SK-N-SH treated with all-trans-retinoic acid at 6 μM for 48 hours (cell line): ENCODE measurements around the gene MAST3.

Experiments used
- ATAC-seq: fragments of 200-7000 bp; cut with Tn5 transposase; 3 replicates; pipeline ENCODE4 v1.9.1; 2020; ENCODE audit warnings: mild to moderate bottlenecking, moderate library complexity
- ARNTL ChIP-seq: fragments of 450-650 bp; formaldehyde crosslinking; IDR thresholded peaks from 2 replicates; pipeline ENCODE4 v1.5.0; 2020; ENCODE audit warnings: low read depth, mild to moderate bottlenecking, moderate library complexity, borderline replicate concordance
- BACH2 ChIP-seq: fragments of 250-450 bp; sonication (Bioruptor Pico); IDR thresholded peaks from 2 replicates; pipeline ENCODE4 v1.9.0; 2021; ENCODE audit warnings: mild to moderate bottlenecking, borderline replicate concordance
- CSDC2 ChIP-seq: fragments of 250-450 bp; sonication (Bioruptor Pico); IDR thresholded peaks from 2 replicates; pipeline ENCODE4 v1.5.0; 2020; ENCODE audit warnings: mild to moderate bottlenecking, moderate library complexity
- ESRRG ChIP-seq: fragments of 250-450 bp; sonication (Bioruptor Pico); IDR thresholded peaks from 2 replicates; pipeline ENCODE4 v1.6.1; 2021; ENCODE audit warnings: mild to moderate bottlenecking
- GLIS3 ChIP-seq: fragments of 250-450 bp; sonication (Bioruptor Pico); IDR thresholded peaks from 2 replicates; pipeline ENCODE4 v1.5.0; 2020; ENCODE audit warnings: mild to moderate bottlenecking, moderate library complexity
- ISL1 ChIP-seq: fragments of 250-450 bp; sonication (Bioruptor Pico); IDR thresholded peaks from 2 replicates; pipeline ENCODE4 v2.1.2; 2022; ENCODE audit warnings: mild to moderate bottlenecking, moderate library complexity
- OSR1 ChIP-seq: fragments of 250-450 bp; sonication (Bioruptor Pico); IDR thresholded peaks from 2 replicates; pipeline ENCODE4 v1.8.0; 2022; ENCODE audit warnings: moderate library complexity, mild to moderate bottlenecking, inconsistent platforms
- RARB ChIP-seq: fragments of 250-450 bp; sonication (Bioruptor Pico); IDR thresholded peaks from 2 replicates; pipeline ENCODE4 v1.8.0; 2021; ENCODE audit warnings: mild to moderate bottlenecking, moderate library complexity
- SNAI2 ChIP-seq: fragments of 250-450 bp; sonication (Bioruptor Pico); IDR thresholded peaks from 2 replicates; pipeline ENCODE4 v1.5.0; 2020; ENCODE audit warnings: mild to moderate bottlenecking, moderate library complexity
- TCF4 ChIP-seq: fragments of 250-450 bp; sonication (Bioruptor Pico); IDR thresholded peaks from 2 replicates; pipeline ENCODE4 v1.8.0; 2021; ENCODE audit warnings: mild to moderate bottlenecking, moderate library complexity, borderline replicate concordance
- TOX ChIP-seq: fragments of 250-450 bp; sonication (Bioruptor Pico); IDR thresholded peaks from 2 replicates; pipeline ENCODE4 v1.8.0; 2021; ENCODE audit warnings: mild to moderate bottlenecking, moderate library complexity, borderline replicate concordance
- ZC3H10 ChIP-seq: fragments of 250-450 bp; sonication (Bioruptor Pico); IDR thresholded peaks from 2 replicates; pipeline ENCODE4 v1.5.1; 2021; ENCODE audit warnings: mild to moderate bottlenecking, moderate library complexity
- ZFP3 ChIP-seq: fragments of 250-450 bp; sonication (Bioruptor Pico); IDR thresholded peaks from 2 replicates; pipeline ENCODE4 v1.5.0; 2020; ENCODE audit warnings: mild to moderate bottlenecking, moderate library complexity
- ZFP30 ChIP-seq: fragments of 450-650 bp; formaldehyde crosslinking; IDR thresholded peaks from 2 replicates; pipeline ENCODE4 v1.5.0; 2022; ENCODE audit warnings: mild to moderate bottlenecking, moderate library complexity
- ZNF565 ChIP-seq: fragments of 450-650 bp; formaldehyde crosslinking; conservative IDR thresholded peaks from 2 replicates; pipeline ENCODE4 v1.5.0; 2020; ENCODE audit warnings: low read depth, mild to moderate bottlenecking, moderate library complexity
- ZNF70 ChIP-seq: fragments of 450-650 bp; formaldehyde crosslinking; IDR thresholded peaks from 2 replicates; pipeline ENCODE4 v1.5.0; 2020; ENCODE audit warnings: mild to moderate bottlenecking, moderate library complexity
- ZNF8 ChIP-seq: fragments of 450-650 bp; formaldehyde crosslinking; IDR thresholded peaks from 2 replicates; pipeline ENCODE4 v1.5.0; 2020; ENCODE audit warnings: mild to moderate bottlenecking, moderate library complexity
- TF ChIP-seq, protein P1 (sequence below): fragments of 250-450 bp; sonication (Bioruptor Pico); IDR thresholded peaks from 2 replicates; pipeline ENCODE4 v1.5.1; 2020; ENCODE audit warnings: low read depth, mild to moderate bottlenecking, moderate library complexity
- TF ChIP-seq, protein P2 (sequence below): fragments of 250-450 bp; sonication (Bioruptor Pico); IDR thresholded peaks from 2 replicates; pipeline ENCODE4 v1.8.0; 2021; ENCODE audit warnings: low read depth, mild to moderate bottlenecking, moderate library complexity, borderline replicate concordance
- TF ChIP-seq, protein P3 (sequence below): fragments of 250-450 bp; sonication (Bioruptor Pico); IDR thresholded peaks from 2 replicates; pipeline ENCODE4 v1.5.1; 2021; ENCODE audit warnings: mild to moderate bottlenecking, moderate library complexity
- TF ChIP-seq, protein P4 (sequence below): fragments of 250-450 bp; sonication (Bioruptor Pico); IDR thresholded peaks from 2 replicates; pipeline ENCODE4 v1.5.0; 2020; ENCODE audit warnings: mild to moderate bottlenecking, moderate library complexity

The MAST3 gene

DNA sequence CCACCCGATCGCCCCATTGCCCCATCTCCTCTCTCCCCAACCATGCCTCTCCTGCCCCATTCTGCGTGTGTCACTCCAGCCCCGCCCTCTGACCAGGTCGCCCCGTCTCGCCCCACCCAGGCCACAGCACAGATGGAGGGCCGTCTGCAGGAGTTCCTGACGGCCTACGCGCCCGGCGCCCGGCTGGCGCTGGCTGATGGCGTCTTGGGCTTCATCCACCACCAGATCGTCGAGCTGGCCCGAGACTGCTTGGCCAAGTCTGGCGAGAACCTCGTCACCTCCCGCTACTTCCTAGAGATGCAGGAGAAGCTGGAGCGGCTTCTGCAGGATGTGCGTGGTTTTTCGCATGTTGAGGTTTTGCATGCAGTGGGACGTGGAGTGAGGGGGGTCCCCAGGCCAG, 26.2 kb downstream of the MAST3 start (continued):
- TF ChIP-seq, protein P1, sequence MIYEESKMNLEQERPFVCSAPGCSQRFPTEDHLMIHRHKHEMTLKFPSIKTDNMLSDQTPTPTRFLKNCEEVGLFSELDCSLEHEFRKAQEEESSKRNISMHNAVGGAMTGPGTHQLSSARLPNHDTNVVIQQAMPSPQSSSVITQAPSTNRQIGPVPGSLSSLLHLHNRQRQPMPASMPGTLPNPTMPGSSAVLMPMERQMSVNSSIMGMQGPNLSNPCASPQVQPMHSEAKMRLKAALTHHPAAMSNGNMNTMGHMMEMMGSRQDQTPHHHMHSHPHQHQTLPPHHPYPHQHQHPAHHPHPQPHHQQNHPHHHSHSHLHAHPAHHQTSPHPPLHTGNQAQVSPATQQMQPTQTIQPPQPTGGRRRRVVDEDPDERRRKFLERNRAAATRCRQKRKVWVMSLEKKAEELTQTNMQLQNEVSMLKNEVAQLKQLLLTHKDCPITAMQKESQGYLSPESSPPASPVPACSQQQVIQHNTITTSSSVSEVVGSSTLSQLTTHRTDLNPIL (CRISPR knock-in tag): no peak
- TF ChIP-seq RARB (CRISPR knock-in tag) (no peak), OSR1 (no peak), BACH2 (CRISPR knock-in tag) (no peak), TOX (CRISPR knock-in tag) (no peak), ZFP30 (no peak), ZNF70 (no peak), ZC3H10 (CRISPR knock-in tag) (no peak)
- TF ChIP-seq, protein P2, sequence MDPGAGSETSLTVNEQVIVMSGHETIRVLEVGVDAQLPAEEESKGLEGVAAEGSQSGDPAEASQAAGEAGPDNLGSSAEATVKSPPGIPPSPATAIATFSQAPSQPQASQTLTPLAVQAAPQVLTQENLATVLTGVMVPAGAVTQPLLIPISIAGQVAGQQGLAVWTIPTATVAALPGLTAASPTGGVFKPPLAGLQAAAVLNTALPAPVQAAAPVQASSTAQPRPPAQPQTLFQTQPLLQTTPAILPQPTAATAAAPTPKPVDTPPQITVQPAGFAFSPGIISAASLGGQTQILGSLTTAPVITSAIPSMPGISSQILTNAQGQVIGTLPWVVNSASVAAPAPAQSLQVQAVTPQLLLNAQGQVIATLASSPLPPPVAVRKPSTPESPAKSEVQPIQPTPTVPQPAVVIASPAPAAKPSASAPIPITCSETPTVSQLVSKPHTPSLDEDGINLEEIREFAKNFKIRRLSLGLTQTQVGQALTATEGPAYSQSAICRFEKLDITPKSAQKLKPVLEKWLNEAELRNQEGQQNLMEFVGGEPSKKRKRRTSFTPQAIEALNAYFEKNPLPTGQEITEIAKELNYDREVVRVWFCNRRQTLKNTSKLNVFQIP (CRISPR knock-in tag): no peak
- TF ChIP-seq, all 23 proteins: peak for 0

DNA sequence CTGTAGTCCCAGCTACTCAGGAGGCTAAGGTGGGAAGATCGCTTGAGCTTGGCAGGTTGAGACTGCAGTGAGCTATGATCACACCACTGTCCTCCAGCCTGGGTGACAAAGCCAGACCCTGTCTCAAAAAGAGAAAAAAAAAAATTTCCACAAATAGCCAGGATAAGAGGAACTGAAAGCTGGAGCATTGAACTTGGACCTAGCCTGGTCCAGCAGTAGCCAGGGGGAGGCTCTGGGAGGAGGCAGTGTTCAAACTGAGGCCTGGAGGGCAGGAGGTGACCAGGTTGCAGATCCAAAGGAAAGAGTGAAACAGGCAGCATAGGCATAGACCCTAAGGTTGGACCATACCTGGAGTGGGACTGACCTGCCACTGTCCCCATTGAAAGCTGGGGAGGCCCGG, 28.5 kb downstream of the MAST3 start:
- ATAC-seq: no peak
- TF ChIP-seq ISL1 (CRISPR knock-in tag) (no peak), ZFP3 (CRISPR knock-in tag) (no peak), BACH2 (CRISPR knock-in tag) (no peak), SNAI2 (CRISPR knock-in tag) (no peak), TCF4 (CRISPR knock-in tag) (no peak), GLIS3 (no peak), ZFP30 (no peak), ZNF565 (no peak), ESRRG (CRISPR knock-in tag) (no peak), RARB (CRISPR knock-in tag) (no peak), ARNTL (CRISPR knock-in tag) (no peak), TOX (CRISPR knock-in tag) (no peak), ZC3H10 (CRISPR knock-in tag) (no peak), ZNF8 (CRISPR knock-in tag) (no peak), CSDC2 (CRISPR knock-in tag) (no peak)
- TF ChIP-seq, protein P1 (CRISPR knock-in tag): no peak
- TF ChIP-seq, protein P3, sequence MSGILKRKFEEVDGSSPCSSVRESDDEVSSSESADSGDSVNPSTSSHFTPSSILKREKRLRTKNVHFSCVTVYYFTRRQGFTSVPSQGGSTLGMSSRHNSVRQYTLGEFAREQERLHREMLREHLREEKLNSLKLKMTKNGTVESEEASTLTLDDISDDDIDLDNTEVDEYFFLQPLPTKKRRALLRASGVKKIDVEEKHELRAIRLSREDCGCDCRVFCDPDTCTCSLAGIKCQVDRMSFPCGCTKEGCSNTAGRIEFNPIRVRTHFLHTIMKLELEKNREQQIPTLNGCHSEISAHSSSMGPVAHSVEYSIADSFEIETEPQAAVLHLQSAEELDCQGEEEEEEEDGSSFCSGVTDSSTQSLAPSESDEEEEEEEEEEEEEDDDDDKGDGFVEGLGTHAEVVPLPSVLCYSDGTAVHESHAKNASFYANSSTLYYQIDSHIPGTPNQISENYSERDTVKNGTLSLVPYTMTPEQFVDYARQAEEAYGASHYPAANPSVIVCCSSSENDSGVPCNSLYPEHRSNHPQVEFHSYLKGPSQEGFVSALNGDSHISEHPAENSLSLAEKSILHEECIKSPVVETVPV: no peak
- TF ChIP-seq, protein P4, sequence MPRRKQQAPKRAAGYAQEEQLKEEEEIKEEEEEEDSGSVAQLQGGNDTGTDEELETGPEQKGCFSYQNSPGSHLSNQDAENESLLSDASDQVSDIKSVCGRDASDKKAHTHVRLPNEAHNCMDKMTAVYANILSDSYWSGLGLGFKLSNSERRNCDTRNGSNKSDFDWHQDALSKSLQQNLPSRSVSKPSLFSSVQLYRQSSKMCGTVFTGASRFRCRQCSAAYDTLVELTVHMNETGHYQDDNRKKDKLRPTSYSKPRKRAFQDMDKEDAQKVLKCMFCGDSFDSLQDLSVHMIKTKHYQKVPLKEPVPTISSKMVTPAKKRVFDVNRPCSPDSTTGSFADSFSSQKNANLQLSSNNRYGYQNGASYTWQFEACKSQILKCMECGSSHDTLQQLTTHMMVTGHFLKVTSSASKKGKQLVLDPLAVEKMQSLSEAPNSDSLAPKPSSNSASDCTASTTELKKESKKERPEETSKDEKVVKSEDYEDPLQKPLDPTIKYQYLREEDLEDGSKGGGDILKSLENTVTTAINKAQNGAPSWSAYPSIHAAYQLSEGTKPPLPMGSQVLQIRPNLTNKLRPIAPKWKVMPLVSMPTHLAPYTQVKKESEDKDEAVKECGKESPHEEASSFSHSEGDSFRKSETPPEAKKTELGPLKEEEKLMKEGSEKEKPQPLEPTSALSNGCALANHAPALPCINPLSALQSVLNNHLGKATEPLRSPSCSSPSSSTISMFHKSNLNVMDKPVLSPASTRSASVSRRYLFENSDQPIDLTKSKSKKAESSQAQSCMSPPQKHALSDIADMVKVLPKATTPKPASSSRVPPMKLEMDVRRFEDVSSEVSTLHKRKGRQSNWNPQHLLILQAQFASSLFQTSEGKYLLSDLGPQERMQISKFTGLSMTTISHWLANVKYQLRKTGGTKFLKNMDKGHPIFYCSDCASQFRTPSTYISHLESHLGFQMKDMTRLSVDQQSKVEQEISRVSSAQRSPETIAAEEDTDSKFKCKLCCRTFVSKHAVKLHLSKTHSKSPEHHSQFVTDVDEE (CRISPR knock-in tag): no peak
- TF ChIP-seq, protein P2 (CRISPR knock-in tag): no peak

DNA sequence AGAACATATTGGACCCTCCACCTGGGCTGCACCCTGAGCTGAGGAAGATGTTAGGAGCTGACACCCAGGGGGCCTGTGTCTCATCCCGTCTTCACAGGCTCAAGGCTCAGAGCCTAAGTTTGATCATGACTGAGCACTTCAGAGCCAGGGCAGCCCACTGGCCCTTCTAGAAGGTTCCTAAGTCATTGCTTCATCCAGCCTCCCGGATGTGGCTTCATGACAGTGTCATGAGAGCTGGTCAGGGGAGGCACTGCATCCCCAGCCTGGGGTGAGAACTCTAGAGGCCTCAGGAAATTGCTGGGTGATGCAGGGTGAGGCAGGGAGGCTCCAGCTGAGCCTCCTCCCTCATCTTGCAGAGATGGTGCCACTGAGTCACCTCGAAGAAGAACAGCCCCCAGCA, 30.5 kb downstream of the MAST3 start:
- no peak for TF ChIP-seq ZNF8 (CRISPR knock-in tag)
- TF ChIP-seq, protein P3: no peak
- TF ChIP-seq, all 23 proteins: peak for 0
- no peak for ATAC-seq
